Kidney tubule cell (primary cell): Measurements from ENCODE around the gene TRHDE.

Source experiments
- DNase-seq: peaks from one replicate; pipeline ENCODE4 v3.0.0-alpha.2; 2018; ENCODE audit warnings: low spot score

The TRHDE gene

DNA sequence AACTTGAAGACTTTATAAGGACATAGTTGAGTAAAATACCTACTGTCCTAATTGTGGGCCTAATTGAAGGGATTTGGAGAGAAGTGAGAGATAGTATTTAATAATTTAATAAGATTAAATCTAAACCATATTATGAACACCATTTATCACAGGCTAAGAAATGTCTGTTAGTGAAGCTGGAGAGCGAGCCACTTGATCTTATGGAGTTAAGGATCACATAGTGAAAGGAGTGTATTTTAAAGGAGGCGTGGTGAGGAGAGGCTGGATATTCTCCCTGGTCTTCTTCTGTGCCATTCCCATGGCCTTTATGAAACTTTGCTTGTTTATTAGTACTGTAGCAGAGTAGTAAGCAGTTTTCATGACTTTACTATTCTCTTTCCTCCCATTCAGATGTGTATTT, 172.4 kb downstream of the TRHDE start:
- DNase-seq, result no peak

DNA sequence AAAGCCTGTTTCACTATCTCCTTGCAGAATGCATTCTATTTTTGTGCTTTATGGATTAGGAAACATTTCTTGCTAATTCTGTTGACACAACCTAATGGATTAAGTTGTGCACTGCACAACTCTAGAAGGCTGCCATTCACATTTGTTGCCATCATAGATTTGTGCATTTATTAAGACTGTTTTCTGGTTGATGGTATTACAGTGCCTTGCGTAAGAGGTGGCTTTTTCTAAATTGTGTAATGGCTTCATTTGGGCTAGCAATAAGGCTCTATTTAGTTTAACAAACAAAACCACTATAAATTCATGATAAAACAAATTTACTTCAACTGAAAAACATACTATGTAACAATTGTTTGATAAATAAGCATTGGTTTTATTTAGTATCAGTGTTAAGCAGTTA, 175.9 kb downstream of the TRHDE start:
- no peak for DNase-seq

DNA sequence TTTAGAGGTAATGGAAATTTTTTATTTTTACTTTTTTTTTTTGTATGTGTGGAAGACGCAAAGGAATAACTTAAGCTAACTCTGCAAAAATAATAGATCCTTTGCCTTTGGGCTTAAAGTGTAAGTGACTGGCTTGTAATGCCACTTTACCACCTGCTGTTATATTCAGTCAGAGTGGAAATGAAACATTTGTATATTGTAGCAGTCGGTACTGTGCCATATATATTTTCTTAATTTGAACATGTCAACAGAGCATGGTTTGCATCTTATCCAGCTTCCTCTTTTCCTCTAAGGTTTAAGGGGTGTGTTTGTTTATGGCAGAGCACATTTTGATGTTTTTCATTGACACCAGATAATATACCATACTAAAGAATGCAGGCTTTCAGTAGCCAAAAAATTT, 176.6 kb downstream of the TRHDE start:
- DNase-seq, result no peak

DNA sequence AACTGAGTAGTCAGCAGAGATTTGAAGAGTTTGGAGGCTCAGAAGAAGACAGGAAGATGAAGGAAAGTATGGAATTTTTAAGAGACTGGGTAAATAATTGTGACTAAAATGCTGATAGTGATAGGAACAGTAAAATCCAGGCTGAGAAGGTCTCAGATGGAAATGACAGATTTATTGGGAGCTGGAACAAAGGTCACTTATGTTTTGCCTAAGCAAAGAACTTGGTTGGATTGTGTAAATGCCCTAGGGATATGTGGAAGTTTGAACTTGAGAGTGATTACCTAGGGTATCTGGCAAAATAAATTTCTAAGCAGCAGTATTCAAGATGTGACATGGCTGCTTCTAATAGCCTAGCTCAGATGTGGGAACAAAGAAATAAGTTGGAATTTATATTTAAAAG, 180.9 kb downstream of the TRHDE start:
- DNase-seq, result no peak

DNA sequence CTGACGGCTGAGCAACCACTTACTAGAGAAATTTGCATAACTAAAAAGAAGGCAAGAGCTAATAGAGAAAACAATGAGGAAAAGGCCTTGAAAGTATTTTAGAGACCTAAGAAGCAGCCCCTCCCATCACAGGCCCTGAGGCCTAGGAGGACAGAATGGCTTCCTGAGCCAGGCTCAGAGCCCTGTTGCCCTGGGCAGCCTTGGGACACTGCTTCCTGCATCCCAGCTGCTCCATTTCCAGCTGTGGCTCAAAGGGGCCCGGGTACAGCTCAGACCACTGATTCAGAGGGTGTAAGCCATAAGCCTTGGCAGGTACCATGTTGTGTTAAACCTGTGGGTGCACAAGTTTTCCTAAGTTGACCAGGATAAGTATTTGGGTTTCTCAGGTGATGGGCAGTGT, 181.4 kb downstream of the TRHDE start:
- DNase-seq, result no peak

DNA sequence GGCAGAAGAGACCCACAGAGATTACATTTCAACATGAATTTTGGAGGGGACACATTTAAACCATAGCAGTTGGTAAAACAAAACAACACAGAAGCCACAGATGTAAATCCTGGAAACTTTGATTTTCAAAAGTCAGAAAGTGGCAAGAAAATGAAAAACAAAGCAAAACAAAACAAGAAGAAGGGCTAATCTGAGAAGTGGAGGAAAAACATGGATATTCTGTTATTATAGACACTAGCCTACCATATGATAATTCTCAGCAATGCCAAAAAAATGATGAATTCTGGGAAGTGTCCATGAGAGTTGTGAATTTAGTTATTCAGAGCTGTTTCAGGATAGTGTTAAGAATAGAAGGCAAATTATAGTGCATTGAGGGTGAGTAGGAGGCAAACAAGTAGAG, 192.3 kb downstream of the TRHDE start:
- no peak for DNase-seq

DNA sequence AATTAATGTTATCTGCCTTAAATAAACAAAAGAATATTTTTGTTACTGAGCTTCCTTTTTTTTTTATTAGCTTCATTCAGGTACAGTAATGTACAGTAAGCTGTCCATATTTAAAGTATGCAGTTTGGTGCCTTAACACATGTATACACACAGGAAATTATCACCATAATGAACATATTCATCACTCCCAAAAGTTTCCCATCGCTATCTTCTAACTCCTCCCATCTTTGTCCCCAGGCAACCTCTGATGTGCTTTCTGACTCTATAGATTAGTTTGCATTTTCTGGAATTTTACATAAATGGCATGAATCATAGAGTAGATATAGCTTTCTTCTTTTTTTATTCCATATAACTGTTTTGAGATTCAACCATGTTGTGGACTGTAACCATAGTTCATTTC, 193.0 kb downstream of the TRHDE start:
- DNase-seq, result no peak

DNA sequence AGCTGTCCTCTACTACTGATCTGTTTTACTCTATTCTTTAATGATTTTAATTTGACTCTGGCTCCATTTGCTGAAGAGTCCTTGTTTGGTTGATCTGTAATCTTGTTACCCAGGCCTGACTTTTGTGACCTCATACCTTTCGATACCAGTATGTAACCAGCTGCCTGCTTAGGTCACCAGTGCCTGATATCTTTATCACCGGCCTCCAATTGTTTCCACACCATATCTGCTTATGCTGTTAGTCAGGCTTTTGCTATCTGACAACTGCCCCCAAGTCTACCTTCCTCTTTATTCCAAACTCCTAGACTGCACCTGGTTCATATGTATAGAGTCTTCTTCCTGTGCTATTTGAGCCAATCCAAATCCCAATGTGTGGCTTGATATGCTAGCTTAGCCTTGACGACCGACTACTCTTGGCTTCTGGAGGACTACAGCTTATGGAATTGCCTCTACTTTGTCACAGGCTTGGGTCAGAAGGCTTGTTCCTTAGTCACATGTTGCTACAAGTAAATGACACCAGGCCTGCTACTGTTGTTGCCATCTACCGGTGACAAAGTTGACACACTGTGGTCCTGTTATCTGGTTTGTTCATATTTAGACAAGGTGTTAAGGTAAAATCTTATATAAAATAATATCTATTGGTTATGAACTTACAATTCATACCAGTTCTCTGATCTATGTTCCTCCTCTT, 193.9 kb downstream of the TRHDE start:
- no peak for DNase-seq

DNA sequence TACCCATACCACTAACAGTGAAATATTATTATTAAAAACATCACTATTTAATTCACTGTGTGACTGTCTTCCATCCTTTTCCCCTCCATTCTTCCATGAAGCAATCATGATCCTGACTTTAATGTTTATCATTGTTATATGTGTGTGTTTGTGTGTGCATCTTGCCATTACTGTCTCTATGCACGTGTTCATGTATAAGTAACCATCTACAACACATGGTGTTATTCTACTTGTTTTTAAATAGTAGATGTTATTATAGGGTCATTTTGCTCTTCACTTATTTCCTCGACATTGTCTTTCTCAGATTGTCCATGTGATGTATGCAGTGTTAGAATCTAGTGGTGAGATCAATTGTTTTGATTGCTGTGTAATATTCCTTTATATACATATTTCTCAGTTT, 195.8 kb downstream of the TRHDE start:
- no peak for DNase-seq

DNA sequence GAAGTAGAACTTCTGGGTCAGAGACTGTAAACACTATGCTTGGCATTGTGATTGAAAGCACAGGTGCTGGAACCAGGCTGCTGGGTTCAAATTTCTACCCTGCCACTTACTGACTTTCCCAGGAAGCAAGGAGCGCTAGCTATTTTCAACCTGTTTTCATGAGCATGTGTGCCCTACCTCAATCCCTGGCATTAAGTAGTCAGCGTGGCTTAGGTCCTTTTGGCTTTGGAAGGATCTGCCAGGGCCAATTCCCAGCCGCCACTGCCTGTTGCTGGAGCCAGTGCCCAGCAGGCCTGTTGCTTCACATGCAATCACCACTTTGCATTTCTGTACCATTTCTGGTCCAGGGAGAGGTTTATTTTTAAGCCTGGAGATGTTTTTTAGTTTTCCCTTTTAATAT, 196.3 kb downstream of the TRHDE start:
- DNase-seq, result no peak

DNA sequence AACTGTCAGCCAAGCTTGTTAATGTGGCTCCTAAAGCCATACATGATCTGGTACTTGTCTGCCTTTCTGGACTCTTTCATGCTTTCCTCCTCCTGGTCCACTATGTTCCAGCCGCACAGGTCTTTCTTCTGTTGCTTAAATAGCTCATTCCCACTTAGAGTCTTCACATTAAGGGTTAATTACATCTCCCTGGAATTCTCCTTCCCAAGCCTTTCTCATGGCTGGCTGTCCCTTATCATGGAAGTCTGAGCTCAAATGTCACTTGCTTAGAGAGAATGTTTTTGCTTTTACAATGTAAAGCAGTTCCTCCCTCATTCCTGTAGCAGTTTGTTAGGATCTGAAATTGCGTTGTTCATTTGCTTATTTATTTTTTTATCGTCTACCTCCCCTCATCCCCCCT, 199.6 kb downstream of the TRHDE start:
- DNase-seq, result no peak

DNA sequence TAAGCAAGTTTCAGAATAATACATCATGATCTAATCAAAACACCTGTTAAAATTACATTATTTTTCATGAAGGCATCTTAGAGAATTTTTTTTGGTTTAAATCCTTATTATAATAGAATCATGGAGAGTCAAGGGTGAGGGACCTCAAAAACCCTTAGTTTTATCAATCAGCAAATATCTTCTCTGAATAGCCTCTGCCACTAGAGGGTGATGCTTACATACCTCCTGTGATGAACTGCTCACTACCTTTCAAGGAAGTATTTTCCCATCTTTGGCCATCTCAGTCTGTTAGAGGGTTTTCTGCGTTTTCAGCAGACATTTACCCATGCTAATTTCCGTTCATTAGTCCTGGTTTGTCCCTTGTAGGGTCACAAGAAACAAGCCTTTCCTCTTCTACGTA, 200.2 kb downstream of the TRHDE start:
- no peak for DNase-seq

DNA sequence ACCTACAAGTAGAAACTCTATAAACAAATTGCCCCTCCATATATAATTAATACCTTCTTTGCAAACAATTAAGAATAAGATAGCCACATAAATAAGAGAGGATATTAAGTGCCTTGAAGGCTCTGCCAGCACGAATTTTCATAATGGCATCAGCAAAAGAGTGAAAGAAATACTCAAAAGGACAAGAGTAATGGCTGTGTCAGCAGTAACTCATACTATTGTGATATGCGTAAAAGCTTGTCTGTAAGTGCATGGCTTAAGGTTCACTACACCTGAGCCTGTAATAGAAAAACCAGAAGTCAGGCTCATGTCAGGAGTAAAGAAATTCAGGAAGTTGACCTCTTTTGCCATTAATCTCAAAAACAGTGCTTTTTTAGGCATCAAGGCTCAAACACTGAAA, 204.1 kb downstream of the TRHDE start:
- DNase-seq, result no peak

DNA sequence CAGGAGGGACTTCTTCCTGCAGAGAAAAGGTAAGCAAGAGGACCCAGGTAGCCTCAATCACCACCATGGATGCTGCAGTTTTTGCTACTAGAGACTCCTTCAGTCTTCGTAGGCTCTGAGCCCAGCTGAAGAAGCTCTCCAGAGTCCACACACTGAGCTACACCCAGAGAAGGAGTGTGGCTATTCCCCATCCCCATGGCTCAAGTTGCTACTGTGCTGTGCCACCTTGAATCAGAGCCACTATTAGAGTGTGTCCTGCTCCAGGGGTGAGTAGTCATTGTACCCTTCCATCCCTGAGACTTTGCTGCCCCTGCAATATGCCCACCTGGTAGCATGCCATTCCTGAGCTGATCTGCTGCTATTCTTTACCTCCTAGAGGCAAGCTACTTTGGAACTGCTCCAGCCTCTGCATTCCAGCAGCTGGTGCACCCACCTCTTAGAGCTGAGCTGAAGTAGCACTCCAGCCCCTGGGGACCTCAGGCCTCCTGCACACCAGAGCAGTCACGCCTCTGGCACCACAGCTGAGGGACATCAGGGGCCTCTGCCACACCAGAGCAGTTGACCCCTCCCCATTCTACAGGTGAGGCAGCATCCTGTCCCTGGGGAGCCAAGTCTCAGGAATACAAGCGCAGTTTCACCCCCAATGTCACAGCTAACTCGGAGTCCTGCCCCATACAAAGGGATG, 213.0 kb downstream of the TRHDE start:
- DNase-seq, result no peak

DNA sequence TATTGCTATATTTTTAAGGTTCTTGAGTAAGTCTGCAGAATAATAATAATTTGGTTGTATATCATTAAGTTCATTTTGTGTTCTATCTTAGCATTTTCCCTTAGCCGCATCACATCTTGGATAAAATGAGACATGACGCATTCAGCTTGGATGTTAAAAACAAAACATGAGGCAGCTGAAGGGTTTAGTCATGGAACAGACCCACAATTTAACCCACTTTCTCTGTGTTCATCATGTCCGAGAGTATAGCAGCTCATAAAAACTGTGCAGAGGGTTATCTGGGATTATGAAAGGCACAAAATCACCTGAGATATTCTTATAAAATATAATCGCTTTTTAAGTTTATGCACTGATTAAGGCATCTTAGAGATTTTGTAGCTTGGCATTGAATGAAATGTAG, 219.3 kb downstream of the TRHDE start:
- DNase-seq, result no peak

DNA sequence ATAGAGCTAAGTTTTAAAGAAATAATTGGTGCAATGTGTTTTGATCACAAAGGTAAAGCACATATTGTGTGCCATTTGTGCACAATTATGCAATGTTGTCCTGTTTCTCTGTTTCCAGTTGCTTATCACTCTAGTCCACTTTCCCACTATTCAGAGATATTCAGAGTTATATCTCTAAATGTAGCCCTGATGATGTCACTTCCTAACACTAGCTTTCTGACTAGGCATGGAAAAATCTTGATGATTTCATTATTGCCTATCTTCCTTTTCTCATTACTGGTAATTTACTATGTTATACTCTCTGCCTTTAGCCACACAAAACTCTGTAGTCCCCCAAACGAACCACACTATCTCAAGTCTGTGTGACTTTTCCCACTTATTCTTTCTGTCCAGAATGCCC, 221.2 kb downstream of the TRHDE start:
- DNase-seq, result peak; percentile 1

DNA sequence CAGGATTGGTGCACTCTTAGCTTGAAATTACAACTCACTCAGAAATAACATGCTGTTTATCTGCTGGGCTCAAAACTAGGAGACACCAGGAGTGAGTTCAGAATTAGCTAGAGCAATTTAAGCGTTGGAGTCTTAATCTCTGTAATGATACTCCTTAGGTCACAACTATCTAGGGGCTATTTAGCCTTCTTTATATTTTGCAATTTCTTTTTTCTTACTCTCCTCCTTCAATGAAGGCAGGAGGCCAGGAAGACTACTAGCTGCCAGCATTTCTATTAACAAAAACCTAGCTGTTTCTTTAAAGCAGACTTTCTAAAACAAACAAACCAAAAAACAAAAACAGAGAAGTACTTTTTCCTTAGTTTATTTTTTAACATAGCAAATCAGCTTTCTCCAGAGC, 226.2 kb downstream of the TRHDE start:
- DNase-seq, result no peak

DNA sequence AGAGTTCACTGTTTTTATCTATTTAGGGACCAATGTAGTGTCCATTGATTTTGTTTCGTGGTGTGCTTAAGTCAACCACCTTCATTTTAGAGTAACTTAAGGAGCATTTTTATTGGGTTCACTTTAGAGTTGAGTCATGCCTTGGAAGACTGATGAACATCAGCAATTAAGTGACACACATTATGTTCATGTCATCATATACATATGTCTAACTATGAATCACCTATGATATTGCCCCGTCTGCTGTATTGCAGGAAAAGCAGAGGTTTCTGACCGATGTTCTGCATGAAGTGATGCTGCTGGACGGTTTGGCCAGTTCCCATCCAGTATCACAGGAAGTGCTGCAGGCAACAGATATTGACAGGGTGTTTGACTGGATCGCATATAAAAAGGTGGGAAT, 227.1 kb downstream of the TRHDE start:
- DNase-seq, result no peak

DNA sequence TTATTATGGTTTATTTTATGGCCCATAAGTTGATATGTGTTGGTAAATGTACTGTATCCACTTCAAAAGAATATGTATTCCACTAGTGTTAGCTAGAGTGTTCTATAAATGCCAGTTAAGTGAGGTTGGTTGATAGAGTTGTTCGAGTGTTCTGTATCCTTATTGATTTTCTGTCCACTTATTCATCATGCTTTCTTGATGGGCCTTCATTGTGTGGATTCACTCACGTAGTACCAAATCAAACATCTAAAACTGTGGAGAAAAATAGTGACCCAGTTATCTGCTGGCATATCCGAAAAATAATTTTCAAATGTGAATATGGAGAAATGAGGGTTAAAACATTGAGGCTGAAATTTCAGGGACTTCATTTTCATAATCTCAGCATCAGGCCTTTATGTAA, 230.4 kb downstream of the TRHDE start:
- no peak for DNase-seq

DNA sequence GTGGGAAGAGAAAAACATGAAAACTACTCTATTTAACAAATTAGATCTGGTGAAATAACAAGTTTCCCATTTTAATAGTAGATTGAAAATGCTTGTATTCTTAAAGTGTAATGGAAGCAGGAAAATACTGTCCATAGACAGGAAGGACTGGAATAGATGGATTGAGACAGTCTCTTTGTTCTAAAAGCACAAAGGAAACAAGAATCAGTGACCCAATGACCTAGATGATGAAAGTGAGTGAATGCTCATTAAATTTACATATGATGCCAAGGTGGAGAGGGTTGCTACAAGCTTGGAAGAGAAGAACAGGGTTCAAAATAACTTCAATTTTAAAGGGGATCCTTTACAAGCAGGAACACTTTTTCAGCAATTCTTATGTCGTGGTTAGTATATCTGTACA, 233.1 kb downstream of the TRHDE start:
- no peak for DNase-seq

DNA sequence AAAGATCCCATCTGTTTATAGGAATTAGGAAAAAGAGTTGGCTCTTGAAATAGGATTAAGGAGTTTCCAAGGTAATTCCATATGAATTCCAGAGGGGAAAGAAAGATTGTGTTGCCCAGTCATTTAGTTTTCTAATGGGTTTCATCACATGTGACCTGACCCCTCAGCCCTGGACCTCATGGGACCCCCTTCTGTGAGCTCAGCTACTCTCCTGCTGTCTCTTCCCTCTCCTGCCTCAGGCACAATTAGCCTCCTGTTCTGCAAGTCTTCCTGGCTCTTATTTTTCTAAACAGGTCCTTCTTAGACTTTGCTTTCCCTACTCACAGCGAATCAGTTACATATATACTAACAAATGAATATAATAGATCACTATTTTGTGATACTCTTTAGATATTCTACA, 237.7 kb downstream of the TRHDE start:
- no peak for DNase-seq

DNA sequence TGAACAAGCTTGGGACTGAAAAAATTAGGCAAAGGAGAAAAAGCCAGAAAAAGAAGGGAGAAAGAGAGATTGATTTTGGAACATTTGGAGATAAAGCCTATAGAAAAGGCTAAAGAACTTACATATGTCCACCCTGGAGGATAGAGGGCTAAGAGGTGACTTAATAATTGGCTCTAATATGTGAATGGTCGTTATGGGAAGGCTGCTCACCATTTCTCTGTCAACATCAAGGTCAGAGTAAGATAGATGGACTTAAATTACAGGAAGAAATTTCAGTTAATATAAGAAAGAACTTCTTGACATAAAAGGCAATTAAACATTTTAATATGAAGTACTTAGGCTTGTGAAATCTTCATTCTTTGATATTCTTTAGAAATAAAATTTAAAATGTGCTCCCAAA, 238.6 kb downstream of the TRHDE start:
- no peak for DNase-seq

DNA sequence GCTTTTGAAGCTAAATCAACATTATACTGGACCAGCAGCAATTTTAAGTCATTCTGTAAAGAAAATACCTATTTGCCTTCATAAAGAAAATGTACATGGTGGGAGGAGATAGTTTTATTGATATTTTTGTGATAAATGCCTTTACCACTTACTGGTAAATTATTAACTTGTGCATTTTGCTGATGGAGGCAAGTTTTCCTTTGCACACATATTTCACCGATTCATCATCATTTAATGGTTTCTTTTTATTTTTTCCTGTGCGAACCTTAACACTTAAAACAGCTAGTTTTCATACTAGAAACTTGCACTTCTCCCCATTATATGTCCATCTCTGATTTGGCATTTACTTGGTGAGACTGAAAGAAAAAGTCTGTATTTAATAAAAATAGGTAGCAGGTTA, 239.3 kb downstream of the TRHDE start:
- DNase-seq, result peak; percentile 43

DNA sequence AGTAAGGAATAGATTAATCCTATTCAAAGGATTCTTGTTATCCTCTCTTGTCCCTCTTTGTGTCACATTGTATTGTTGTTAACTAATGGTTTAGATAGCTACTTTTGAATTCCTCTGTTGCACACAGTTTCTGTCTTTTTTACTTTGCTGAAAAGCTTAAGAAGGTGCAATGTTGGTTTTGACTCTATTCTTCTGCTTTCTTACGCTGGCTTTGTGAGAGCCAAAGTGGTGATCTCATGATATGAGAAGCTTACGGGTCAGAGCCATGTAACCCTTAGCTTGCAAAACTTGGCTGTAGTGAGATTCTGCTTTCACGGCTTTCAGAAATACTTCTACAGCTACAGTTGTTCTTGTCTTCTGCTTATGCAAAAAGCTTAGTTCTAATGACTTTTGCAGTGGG, 239.7 kb downstream of the TRHDE start:
- DNase-seq, result peak; percentile 66
